GM18502 (cell line): ENCODE measurements around the gene CNKSR3.

ENCODE experiments used
- ATAC-seq: cut with Tn5 transposase; IDR thresholded peaks from one replicate; pipeline ENCODE4 v1.9.1; 2021; ENCODE audit warnings: mild to moderate bottlenecking; ENCODE audit not compliant: unreplicated experiment, poor library complexity

Gene CNKSR3

GRCh38 chr6:154482858-154483257, 27.6 kb downstream of the CNKSR3 start:
- ATAC-seq = no peak

- no peak for ATAC-seq
Measured at GRCh38 chr6:154481521-154482013, 28.9 kb downstream of the CNKSR3 start.

GRCh38 chr6:154479771-154480639, 30.5 kb downstream of the CNKSR3 start:
- no peak for ATAC-seq

GRCh38 chr6:154479351-154479769, 31.1 kb downstream of the CNKSR3 start:
- ATAC-seq = no peak

- no peak for ATAC-seq
Measured at GRCh38 chr6:154478701-154479060, 31.8 kb downstream of the CNKSR3 start.

- ATAC-seq = no peak
Measured at GRCh38 chr6:154478021-154478700, 32.3 kb downstream of the CNKSR3 start.

GRCh38 chr6:154476494-154476893, 34.0 kb downstream of the CNKSR3 start:
- ATAC-seq = no peak

GRCh38 chr6:154474648-154475428, 35.6 kb downstream of the CNKSR3 start:
- no peak for ATAC-seq

GRCh38 chr6:154473324-154473723, 37.2 kb downstream of the CNKSR3 start:
- no peak for ATAC-seq

- ATAC-seq = no peak
Measured at GRCh38 chr6:154471609-154472362, 38.7 kb downstream of the CNKSR3 start.

- no peak for ATAC-seq
Measured at GRCh38 chr6:154469306-154469935, 41.1 kb downstream of the CNKSR3 start.

GRCh38 chr6:154468760-154469159, 41.7 kb downstream of the CNKSR3 start:
- no peak for ATAC-seq

- no peak for ATAC-seq
Measured at GRCh38 chr6:154466971-154467679, 43.4 kb downstream of the CNKSR3 start.

- no peak for ATAC-seq
Measured at GRCh38 chr6:154466139-154466538, 44.3 kb downstream of the CNKSR3 start.

- ATAC-seq = no peak
Measured at GRCh38 chr6:154463573-154464419, 46.7 kb downstream of the CNKSR3 start.

GRCh38 chr6:154462425-154462824, 48.1 kb downstream of the CNKSR3 start:
- ATAC-seq = no peak

- no peak for ATAC-seq
Measured at GRCh38 chr6:154461348-154461747, 49.1 kb downstream of the CNKSR3 start.
